GM23248 (cell line): Measurements from ENCODE around the gene PRKAR1A.

Experiments
- EZH2 ChIP-seq: fragments of 200-600 bp; sonication (generic); IDR thresholded peaks from 2 replicates; pipeline ENCODE4 v1.6.1; 2018; ENCODE audit warnings: antibody characterized with exemption, mild to moderate bottlenecking; ENCODE audit not compliant: insufficient read depth, poor library complexity, severe bottlenecking
- EZH2phosphoT487 ChIP-seq: fragments of 200-600 bp; sonication (generic); IDR thresholded peaks from 2 replicates; pipeline ENCODE4 v1.6.1; 2018; ENCODE audit warnings: antibody characterized with exemption, moderate library complexity, mild to moderate bottlenecking, low read depth; ENCODE audit not compliant: insufficient read depth

DNA sequence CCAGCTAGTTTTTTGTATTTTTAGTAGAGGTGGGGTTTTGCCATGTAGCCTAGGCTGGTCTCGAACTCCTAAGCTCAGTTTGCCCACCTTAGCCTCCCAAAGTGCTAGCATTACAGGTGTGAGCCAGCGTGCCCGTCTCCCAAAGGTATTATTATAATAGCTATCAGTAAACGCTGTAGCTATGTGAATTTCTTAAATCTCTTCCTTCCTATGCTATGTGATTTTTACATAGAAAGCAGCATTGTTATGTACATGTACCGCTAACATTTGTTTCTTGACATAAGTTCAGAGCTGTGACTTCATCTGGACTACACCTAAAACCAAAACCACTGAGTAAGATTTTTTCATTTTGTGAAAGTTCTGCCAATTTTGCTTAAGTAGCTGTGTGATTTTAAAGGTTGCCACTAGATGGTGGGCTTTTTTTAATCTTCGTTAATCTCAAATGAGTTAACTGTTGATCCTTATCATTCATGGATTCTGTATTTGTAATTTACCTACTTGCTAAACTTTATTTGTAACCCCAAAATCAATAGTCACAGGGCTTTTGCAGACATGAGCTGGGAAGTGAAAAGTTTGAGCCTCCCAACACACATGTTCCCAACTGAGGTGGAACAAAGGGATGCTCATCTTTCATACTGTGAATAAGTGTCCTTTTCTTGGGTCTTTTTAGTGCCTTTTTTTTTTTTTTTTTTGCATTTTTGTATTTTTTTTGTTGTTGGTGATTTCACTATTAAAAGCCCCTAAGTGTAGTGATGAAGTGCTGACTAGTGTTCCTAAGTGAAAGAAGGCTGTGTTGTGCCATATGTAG, 21.9 kb downstream of the PRKAR1A start:
- TF ChIP-seq EZH2 (no peak), EZH2phosphoT487 (no peak)
